Endothelial cell of umbilical vein (primary cell): ENCODE data around the gene MGME1. TPM values are rescaled to one million over a fixed set of nuclear protein-coding genes. Genes with fewer than 3 reads are reported as not detected.

Source experiments
- BruUV-seq: library from RNA; stranded (reverse); fragments of 400-500 nt; replicated peaks from 2 replicates; lab custom pipeline; 2021; lab: Mats Ljungman, UMichigan
- CTCF ChIA-PET: fragments of 300-600, 350-600 bp; sonication (Branson Sonifier 250); formaldehyde crosslinking; loops from one replicate; lab custom pipeline; 2021; ENCODE audit warnings: antibody characterized with exemption, inconsistent platforms; lab: Charles Lee
- POLR2A ChIA-PET: fragments of 300-600, 350-600 bp; sonication (Branson Sonifier 250); formaldehyde crosslinking; loops from one replicate; lab custom pipeline; 2021; ENCODE audit warnings: antibody characterized with exemption, inconsistent platforms; lab: Charles Lee
- DNase-seq: peaks from one replicate; pipeline ENCODE4 v3.0.0-alpha.2; 2011; ENCODE audit warnings: low read depth, low spot score
- FAIRE-seq: peaks from 2 replicates; lab custom pipeline; 2011; peaks lifted over from hg19 to GRCh38; lab: Jason Lieb, UNC
- H2AFZ ChIP-seq: 2 replicates; pipeline ENCODE4 v1.6.0; 2012; ENCODE audit warnings: low read depth, low read length, control low read depth, inconsistent platforms
- H3K27ac ChIP-seq: 2 replicates; pipeline ENCODE4 v1.5.1; 2011; ENCODE audit warnings: low read depth, mild to moderate bottlenecking, control low read depth, low read length, moderate library complexity; ENCODE audit not compliant: insufficient read depth
- H3K27me3 ChIP-seq, 2 experiments: 2 replicates each; pipeline versions ENCODE4 v1.6.0 to v1.6.1; 2011; ENCODE audit warnings: low read length in 2 of 2, mixed read lengths in 1 of 2; ENCODE audit not compliant: control insufficient read depth in 2 of 2, insufficient read depth in 2 of 2
- H3K36me3 ChIP-seq, 2 experiments: 2 replicates in 1 of 2; 3 replicates in 1 of 2; pipeline ENCODE4 v1.5.1; 2011; ENCODE audit warnings: low read length in 2 of 2, mild to moderate bottlenecking in 1 of 2, moderate library complexity in 1 of 2; ENCODE audit not compliant: control insufficient read depth in 2 of 2, insufficient read depth in 2 of 2; ENCODE audit errors: extremely low read depth in 1 of 2
- H3K4me1 ChIP-seq: 3 replicates; pipeline ENCODE4 v1.5.1; 2011; ENCODE audit warnings: mild to moderate bottlenecking, low read length; ENCODE audit not compliant: control insufficient read depth, insufficient read depth; ENCODE audit errors: extremely low read depth
- H3K4me2 ChIP-seq: 2 replicates; pipeline ENCODE4 v1.6.1; 2011; ENCODE audit warnings: low read length, control low read depth, mixed read lengths; ENCODE audit not compliant: insufficient read depth
- H3K4me3 ChIP-seq, 3 experiments: fragments of 200-600 bp in 1 of 3; sonication (generic), shearing (Covaris generic) in 1 of 3; replicated peaks in 1 of 3; 2 replicates each; pipeline ENCODE4 v1.5.1; 2011 to 2016; ENCODE audit warnings: control low read depth in 3 of 3, low read length in 3 of 3, mild to moderate bottlenecking in 2 of 3, inconsistent platforms in 1 of 3, low read depth in 1 of 3, moderate library complexity in 1 of 3; ENCODE audit not compliant: insufficient read depth in 1 of 3
- H3K79me2 ChIP-seq: 2 replicates; pipeline ENCODE4 v1.6.0; 2012; ENCODE audit warnings: low read length, inconsistent platforms; ENCODE audit not compliant: control insufficient read depth, insufficient read depth
- H3K9ac ChIP-seq: replicated peaks from 2 replicates; pipeline ENCODE3; 2011; ENCODE audit warnings: low read length, control low read depth; ENCODE audit not compliant: insufficient read depth; ENCODE audit errors: extremely low read depth
- H3K9me1 ChIP-seq: replicated peaks from 3 replicates; pipeline ENCODE4 v1.6.0; 2011; ENCODE audit warnings: mild to moderate bottlenecking, low read length; ENCODE audit not compliant: control insufficient read depth, insufficient read depth; ENCODE audit errors: extremely low read depth
- H3K9me3 ChIP-seq: replicated peaks from 2 replicates; pipeline ENCODE4 v1.5.1; 2012; ENCODE audit warnings: low read length, inconsistent platforms; ENCODE audit not compliant: control insufficient read depth, insufficient read depth
- H4K20me1 ChIP-seq: replicated peaks from 2 replicates; pipeline ENCODE3; 2011; ENCODE audit warnings: mild to moderate bottlenecking, low read length; ENCODE audit not compliant: control insufficient read depth, insufficient read depth; ENCODE audit errors: extremely low read depth
- EZH2 ChIP-seq: IDR thresholded peaks from 2 replicates; pipeline ENCODE4 v1.6.1; 2012; ENCODE audit warnings: borderline replicate concordance, low read depth, mild to moderate bottlenecking, moderate library complexity, low read length, inconsistent platforms; ENCODE audit not compliant: severe bottlenecking
- FOS ChIP-seq: IDR thresholded peaks from 2 replicates; pipeline ENCODE4 v1.6.1; 2011; ENCODE audit warnings: mild to moderate bottlenecking, low read length, moderate library complexity, borderline replicate concordance; ENCODE audit not compliant: insufficient read depth
- GATA2 ChIP-seq: IDR thresholded peaks from 2 replicates; pipeline ENCODE4 v1.7.0; 2011; ENCODE audit warnings: low read depth, mild to moderate bottlenecking, moderate library complexity, mixed read lengths, low read length; ENCODE audit not compliant: insufficient read length, insufficient read depth
- JUN ChIP-seq: IDR thresholded peaks from 2 replicates; pipeline ENCODE4 v1.6.1; 2011; ENCODE audit warnings: borderline replicate concordance, low read depth; ENCODE audit not compliant: insufficient read length, insufficient read depth
- MYC ChIP-seq: IDR thresholded peaks from one replicate; pipeline ENCODE4 v1.6.1; 2011; ENCODE audit warnings: mild to moderate bottlenecking, low read depth, low read length
- POLR2A ChIP-seq: IDR thresholded peaks from 2 replicates; pipeline ENCODE4 v1.6.1; 2012; ENCODE audit warnings: low read depth, mild to moderate bottlenecking, control low read depth, low read length
- POLR2AphosphoS5 ChIP-seq: IDR thresholded peaks from 2 replicates; pipeline ENCODE4 v1.6.1; 2012; ENCODE audit warnings: low read depth, mild to moderate bottlenecking, control low read depth, low read length, moderate library complexity; ENCODE audit not compliant: insufficient read depth
- dilution Hi-C: fragments of 300-500 bp; cut with MboI; formaldehyde crosslinking; loops from one replicate; pipeline ENCODE4 v1.15.0; 2019; ENCODE audit warnings: low sequenced_read_pairs; ENCODE audit not compliant: extremely low pct_ligation_motif_present
- intact Hi-C: fragments of 100-400 bp; cut with micrococcal nuclease; formaldehyde crosslinking; loops from one replicate; pipeline ENCODE4 v1.10.0; 2022
- polyA plus RNA-seq, 4 experiments: library from polyadenylated mRNA; depleted of rRNA in 3 of 4; stranded (reverse) in 3 of 4; unstranded in 1 of 4; fragments of >200 nt; gene quantifications; 2 replicates each; pipeline versions ENCODE4 v1.2.1 to v1.2.3, GENCODE V29; 2011 to 2012; ENCODE audit warnings: missing spikeins in 1 of 4
- total RNA-seq: library from RNA; stranded (reverse); gene quantifications from 2 replicates; pipeline ENCODE4 v1.2.3, GENCODE V29; 2021
- TF ChIP-seq, protein P1 (sequence below), 2 donors: IDR thresholded peaks; 1 replicate in 1 of 2; 2 replicates in 1 of 2; pipeline ENCODE4 v1.5.1; 2011; ENCODE audit warnings: low read length in 2 of 2, mild to moderate bottlenecking in 2 of 2, moderate library complexity in 2 of 2, control low read depth in 1 of 2, inconsistent platforms in 1 of 2, low read depth in 1 of 2; ENCODE audit not compliant: insufficient read depth in 1 of 2; ENCODE audit errors: extremely low read depth in 1 of 2
- TF ChIP-seq, protein P2 (sequence below): IDR thresholded peaks from 2 replicates; pipeline ENCODE4 v1.6.1; 2011; ENCODE audit not compliant: insufficient read depth, insufficient read length

Gene MGME1
- total and polyA plus RNA-seq, 2 donors (not counting 3 experiments of a cell fraction or from before 2014, with no cell fraction given): 8.9 to 26.2 TPM

DNA sequence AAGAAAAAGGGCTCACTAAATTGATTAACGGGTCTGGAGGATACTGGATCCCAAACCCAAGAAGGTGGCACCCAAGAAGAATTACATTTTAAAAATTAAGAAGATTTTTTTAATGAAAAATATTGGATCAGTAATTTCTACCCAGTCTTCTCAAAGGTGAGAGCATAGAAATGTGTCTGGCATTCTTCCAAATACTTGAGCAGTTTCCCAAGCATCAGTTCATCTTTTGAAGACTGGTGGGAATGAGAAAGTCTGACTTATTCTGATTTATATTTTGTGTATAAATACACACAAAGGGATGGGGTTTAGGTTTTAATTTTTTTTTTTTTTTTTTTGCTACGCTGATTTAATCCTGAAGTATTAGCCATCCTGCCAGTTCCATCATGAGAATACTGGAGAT is 3.3 kb downstream of the MGME1 start:
- Histone ChIP-seq H3K9me1 (no peaks in the 10 kb centered on the region), H4K20me1 (peaks cover under 1% of the 10 kb centered on the region), H2AFZ (no peak overlapping the region), H3K36me3 (peaks cover 0 to 3% of the 10 kb centered on the region in 2 experiments), H3K9ac (peak overlapping the region; percentile 97), H3K79me2 (peaks cover 57% of the 10 kb centered on the region), H3K4me2 (peak overlapping the region; percentile 99), H3K27me3 (no peaks in the 10 kb centered on the region), H3K9me3 (no peaks in the 10 kb centered on the region), H3K4me1 (peaks cover 33% of the 10 kb centered on the region), H3K27ac (peak overlapping the region; percentile 92), H3K4me3 (peak overlapping the region; percentile 22 to 74 (median 39))
- no peak for FAIRE-seq
- DNase-seq: peak; percentile 40
- POLR2A ChIA-PET: interaction anchor here (1.3 kb wide), 1 partner anchor 21 kb away, joined by 5 read pairs; no protein-coding TSS in a partner anchor
- intact Hi-C loops (no loop called here), dilution Hi-C loops (no loop called here)
- no TSS peak for BruUV-seq
- TF ChIP-seq POLR2AphosphoS5 (no peak), MYC (no peak), FOS (no peak), GATA2 (no peak), POLR2A (no peak), EZH2 (no peak), JUN (no peak)
- TF ChIP-seq, protein P1, sequence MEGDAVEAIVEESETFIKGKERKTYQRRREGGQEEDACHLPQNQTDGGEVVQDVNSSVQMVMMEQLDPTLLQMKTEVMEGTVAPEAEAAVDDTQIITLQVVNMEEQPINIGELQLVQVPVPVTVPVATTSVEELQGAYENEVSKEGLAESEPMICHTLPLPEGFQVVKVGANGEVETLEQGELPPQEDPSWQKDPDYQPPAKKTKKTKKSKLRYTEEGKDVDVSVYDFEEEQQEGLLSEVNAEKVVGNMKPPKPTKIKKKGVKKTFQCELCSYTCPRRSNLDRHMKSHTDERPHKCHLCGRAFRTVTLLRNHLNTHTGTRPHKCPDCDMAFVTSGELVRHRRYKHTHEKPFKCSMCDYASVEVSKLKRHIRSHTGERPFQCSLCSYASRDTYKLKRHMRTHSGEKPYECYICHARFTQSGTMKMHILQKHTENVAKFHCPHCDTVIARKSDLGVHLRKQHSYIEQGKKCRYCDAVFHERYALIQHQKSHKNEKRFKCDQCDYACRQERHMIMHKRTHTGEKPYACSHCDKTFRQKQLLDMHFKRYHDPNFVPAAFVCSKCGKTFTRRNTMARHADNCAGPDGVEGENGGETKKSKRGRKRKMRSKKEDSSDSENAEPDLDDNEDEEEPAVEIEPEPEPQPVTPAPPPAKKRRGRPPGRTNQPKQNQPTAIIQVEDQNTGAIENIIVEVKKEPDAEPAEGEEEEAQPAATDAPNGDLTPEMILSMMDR (IDR thresholded peaks at IDR 0.05; ENCODE audit: extremely low read depth in 1 of 2, insufficient read depth in 1 of 2, low read depth in 1 of 2, low read length in 2 of 2): no peak
- TF ChIP-seq, protein P2, sequence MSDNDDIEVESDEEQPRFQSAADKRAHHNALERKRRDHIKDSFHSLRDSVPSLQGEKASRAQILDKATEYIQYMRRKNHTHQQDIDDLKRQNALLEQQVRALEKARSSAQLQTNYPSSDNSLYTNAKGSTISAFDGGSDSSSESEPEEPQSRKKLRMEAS: no peak
- CTCF ChIA-PET: interaction anchor here (6.9 to 7.7 kb wide), 2 partner anchors 15 to 22 kb away, joined by 79 to 104 read pairs; no protein-coding TSS in a partner anchor
